ENCODE data around the gene GOT2.

Gene GOT2

DNA sequence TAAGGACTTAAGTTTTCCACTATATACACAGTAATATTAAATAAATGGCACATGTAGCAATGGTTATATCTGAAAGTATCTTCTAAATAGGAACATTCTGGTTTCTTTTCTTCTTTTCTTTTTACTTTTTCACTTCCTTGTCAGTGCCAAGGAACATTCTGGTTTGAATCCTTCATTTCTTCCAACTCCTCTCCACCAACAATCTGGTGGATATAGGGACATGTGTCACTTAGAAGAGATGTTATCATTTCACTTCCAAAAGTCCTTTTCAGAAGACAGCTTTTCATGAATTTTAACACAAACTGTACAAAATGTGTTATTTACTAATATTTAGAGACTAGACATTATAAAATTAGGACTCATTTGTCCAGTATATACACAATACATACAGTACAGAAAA, 7.9 kb upstream of the GOT2 start:
- H3K4me3 ChIP-seq (ENCODE audit: low read depth, low read length): no peak overlapping the region

GRCh38 chr16:58741166-58741565, 7.0 kb upstream of the GOT2 start:
- no peak overlapping the region for H3K4me3 ChIP-seq (ENCODE audit: low read depth, low read length)
- H3K36me3 ChIP-seq (ENCODE audit: control insufficient read depth in 2 of 2, insufficient read depth in 1 of 2, low read length in 2 of 2): no peaks in the 10 kb centered on the region
- H3K27ac ChIP-seq (ENCODE audit: extremely low read depth, low read depth, low read length): no peak overlapping the region
- TF ChIP-seq ZNF341 (tag by site-specific recombination; IDR thresholded peaks at IDR 0.05; ENCODE audit: low read depth) (no peak), ZNF658 (tag by site-specific recombination; IDR thresholded peaks at IDR 0.05) (no peak), ZNF24 (tag by site-specific recombination; IDR thresholded peaks at IDR 0.05) (no peak), ZNF621 (tag by site-specific recombination; IDR thresholded peaks at IDR 0.05) (no peak), ZNF138 (tag by site-specific recombination; IDR thresholded peaks at IDR 0.05; ENCODE audit: borderline replicate concordance) (no peak), ZFP3 (tag by site-specific recombination; IDR thresholded peaks at IDR 0.05; ENCODE audit: low read depth) (no peak), TSHZ1 (tag by site-specific recombination; IDR thresholded peaks at IDR 0.05; ENCODE audit: borderline replicate concordance) (no peak), SETDB1 (IDR thresholded peaks at IDR 0.05; ENCODE audit: insufficient read length, low read length) (no peak), ZFP69B (tag by site-specific recombination; IDR thresholded peaks at IDR 0.05) (no peak), BCL11B (tag by site-specific recombination; IDR thresholded peaks at IDR 0.05; ENCODE audit: low read depth) (no peak)
- ChIA-PET POLR2A (no interaction called here), CTCF (no interaction called here)
- no peaks in the 10 kb centered on the region for H3K9me3 ChIP-seq (ENCODE audit: control insufficient read depth, insufficient read depth, low read depth, low read length)
- no peaks in the 10 kb centered on the region for H3K4me1 ChIP-seq (ENCODE audit: control insufficient read depth, insufficient read depth, low read length)

More for the DNA sequence above, 7.9 kb upstream of the GOT2 start:
- no peaks in the 10 kb centered on the region for H3K9me3 ChIP-seq (ENCODE audit: control insufficient read depth, insufficient read depth, low read depth, low read length)
- no peak overlapping the region for H3K27ac ChIP-seq (ENCODE audit: extremely low read depth, low read depth, low read length)
- no peaks in the 10 kb centered on the region for H3K36me3 ChIP-seq (ENCODE audit: control insufficient read depth in 2 of 2, insufficient read depth in 1 of 2, low read length in 2 of 2)
- H3K4me1 ChIP-seq (ENCODE audit: control insufficient read depth, insufficient read depth, low read length): no peaks in the 10 kb centered on the region
- CTCF ChIA-PET: no interaction called here
- no peak for TF ChIP-seq ZNF843 (tag by site-specific recombination; IDR thresholded peaks at IDR 0.05)
- TF ChIP-seq ZBTB20 (tag by site-specific recombination; IDR thresholded peaks at IDR 0.05): no peak
- TF ChIP-seq ZNF645 (tag by site-specific recombination; IDR thresholded peaks at IDR 0.05): no peak
- TF ChIP-seq, protein P1, sequence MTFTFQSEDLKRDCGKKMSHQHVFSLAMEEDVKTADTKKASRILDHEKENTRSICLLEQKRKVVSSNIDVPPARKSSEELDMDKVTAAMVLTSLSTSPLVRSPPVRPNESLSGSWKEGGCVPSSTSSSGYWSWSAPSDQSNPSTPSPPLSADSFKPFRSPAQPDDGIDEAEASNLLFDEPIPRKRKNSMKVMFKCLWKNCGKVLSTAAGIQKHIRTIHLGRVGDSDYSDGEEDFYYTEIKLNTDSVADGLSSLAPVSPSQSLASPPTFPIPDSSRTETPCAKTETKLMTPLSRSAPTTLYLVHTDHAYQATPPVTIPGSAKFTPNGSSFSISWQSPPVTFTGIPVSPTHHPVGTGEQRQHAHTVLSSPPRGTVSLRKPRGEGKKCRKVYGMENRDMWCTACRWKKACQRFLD (tag by site-specific recombination; IDR thresholded peaks at IDR 0.05): no peak
- TF ChIP-seq ZNF24 (tag by site-specific recombination; IDR thresholded peaks at IDR 0.05): no peak
- no peak for TF ChIP-seq OSR2 (tag by site-specific recombination; IDR thresholded peaks at IDR 0.05)
- TF ChIP-seq, protein P2, sequence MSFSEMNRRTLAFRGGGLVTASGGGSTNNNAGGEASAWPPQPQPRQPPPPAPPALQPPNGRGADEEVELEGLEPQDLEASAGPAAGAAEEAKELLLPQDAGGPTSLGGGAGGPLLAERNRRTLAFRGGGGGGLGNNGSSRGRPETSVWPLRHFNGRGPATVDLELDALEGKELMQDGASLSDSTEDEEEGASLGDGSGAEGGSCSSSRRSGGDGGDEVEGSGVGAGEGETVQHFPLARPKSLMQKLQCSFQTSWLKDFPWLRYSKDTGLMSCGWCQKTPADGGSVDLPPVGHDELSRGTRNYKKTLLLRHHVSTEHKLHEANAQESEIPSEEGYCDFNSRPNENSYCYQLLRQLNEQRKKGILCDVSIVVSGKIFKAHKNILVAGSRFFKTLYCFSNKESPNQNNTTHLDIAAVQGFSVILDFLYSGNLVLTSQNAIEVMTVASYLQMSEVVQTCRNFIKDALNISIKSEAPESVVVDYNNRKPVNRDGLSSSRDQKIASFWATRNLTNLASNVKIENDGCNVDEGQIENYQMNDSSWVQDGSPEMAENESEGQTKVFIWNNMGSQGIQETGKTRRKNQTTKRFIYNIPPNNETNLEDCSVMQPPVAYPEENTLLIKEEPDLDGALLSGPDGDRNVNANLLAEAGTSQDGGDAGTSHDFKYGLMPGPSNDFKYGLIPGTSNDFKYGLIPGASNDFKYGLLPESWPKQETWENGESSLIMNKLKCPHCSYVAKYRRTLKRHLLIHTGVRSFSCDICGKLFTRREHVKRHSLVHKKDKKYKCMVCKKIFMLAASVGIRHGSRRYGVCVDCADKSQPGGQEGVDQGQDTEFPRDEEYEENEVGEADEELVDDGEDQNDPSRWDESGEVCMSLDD (tag by site-specific recombination; IDR thresholded peaks at IDR 0.05): no peak
- TF ChIP-seq ZNF292 (tag by site-specific recombination; IDR thresholded peaks at IDR 0.05; ENCODE audit: borderline replicate concordance, low read depth): no peak
- no peak for TF ChIP-seq ZBTB48 (tag by site-specific recombination; IDR thresholded peaks at IDR 0.05)
- no peak for TF ChIP-seq KLF10 (tag by site-specific recombination; IDR thresholded peaks at IDR 0.05)
- TF ChIP-seq ZNF677 (tag by site-specific recombination; IDR thresholded peaks at IDR 0.05): no peak
- no peak for TF ChIP-seq ZNF404 (tag by site-specific recombination; IDR thresholded peaks at IDR 0.05)
- TF ChIP-seq REPIN1 (tag by site-specific recombination; IDR thresholded peaks at IDR 0.05; ENCODE audit: low read depth): no peak
- no peak for TF ChIP-seq ZNF362 (tag by site-specific recombination; IDR thresholded peaks at IDR 0.05)
- TF ChIP-seq, protein P3, sequence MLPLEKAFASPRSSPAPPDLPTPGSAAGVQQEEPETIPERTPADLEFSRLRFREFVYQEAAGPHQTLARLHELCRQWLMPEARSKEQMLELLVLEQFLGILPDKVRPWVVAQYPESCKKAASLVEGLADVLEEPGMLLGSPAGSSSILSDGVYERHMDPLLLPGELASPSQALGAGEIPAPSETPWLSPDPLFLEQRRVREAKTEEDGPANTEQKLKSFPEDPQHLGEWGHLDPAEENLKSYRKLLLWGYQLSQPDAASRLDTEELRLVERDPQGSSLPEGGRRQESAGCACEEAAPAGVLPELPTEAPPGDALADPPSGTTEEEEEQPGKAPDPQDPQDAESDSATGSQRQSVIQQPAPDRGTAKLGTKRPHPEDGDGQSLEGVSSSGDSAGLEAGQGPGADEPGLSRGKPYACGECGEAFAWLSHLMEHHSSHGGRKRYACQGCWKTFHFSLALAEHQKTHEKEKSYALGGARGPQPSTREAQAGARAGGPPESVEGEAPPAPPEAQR (tag by site-specific recombination; IDR thresholded peaks at IDR 0.05): no peak
- POLR2A ChIA-PET: no interaction called here
